Pons (tissue), 1 donor: Measurements from ENCODE around the gene THOC1.
"Not testable (repeated sequence)": the region's sequence is repeated elsewhere in the genome, so short reads cannot be mapped to it uniquely, and the experiment has no call there.

Experiments used
- DNase-seq: peaks from one replicate; pipeline ENCODE4 v3.0.0-alpha.2; 2016; ENCODE audit warnings: low spot score

Gene THOC1

GRCh38 chr18:267688-268552, at the start of gene THOC1:
Gene THOC1, minus strand, starts transcription at chr18:268047. Its CDS starts 28 bp downstream, at chr18:268019.
- peak; percentile 84 for DNase-seq

GRCh38 chr18:317618-318017, 49.8 kb upstream of the THOC1 start:
- DNase-seq, result no peak

- DNase-seq, result no peak
These were observed 48.5 kb upstream of the THOC1 start for GRCh38 chr18:316393-316792.

GRCh38 chr18:313931-314330, 46.1 kb upstream of the THOC1 start:
- DNase-seq, result peak; percentile 55

- DNase-seq, result no peak
These were observed 44.6 kb upstream of the THOC1 start for GRCh38 chr18:312415-312814.

- DNase-seq, result no peak
These were observed 42.2 kb upstream of the THOC1 start for GRCh38 chr18:310042-310441.

- not testable (repeated sequence) for DNase-seq
These were observed 40.2 kb upstream of the THOC1 start for GRCh38 chr18:308086-308485.

- no peak for DNase-seq
These were observed 38.9 kb upstream of the THOC1 start for GRCh38 chr18:306608-307255.

GRCh38 chr18:305003-305501, 37.2 kb upstream of the THOC1 start:
- DNase-seq, result peak; percentile 14

GRCh38 chr18:303607-304006, 35.8 kb upstream of the THOC1 start:
- no peak for DNase-seq

- no peak for DNase-seq
These were observed 35.2 kb upstream of the THOC1 start for GRCh38 chr18:303011-303410.

- no peak for DNase-seq
These were observed 34.2 kb upstream of the THOC1 start for GRCh38 chr18:302097-302496.

GRCh38 chr18:297936-298335, 30.1 kb upstream of the THOC1 start:
- DNase-seq, result no peak

- no peak for DNase-seq
These were observed 28.1 kb upstream of the THOC1 start for GRCh38 chr18:295756-296490.

- DNase-seq, result no peak
These were observed 26.7 kb upstream of the THOC1 start for GRCh38 chr18:294566-294965.

- DNase-seq, result peak; percentile 51
These were observed 25.7 kb upstream of the THOC1 start for GRCh38 chr18:293536-293935.

- no peak for DNase-seq
These were observed 24.4 kb upstream of the THOC1 start for GRCh38 chr18:292271-292670.

GRCh38 chr18:289970-290369, 22.1 kb upstream of the THOC1 start:
- DNase-seq, result not testable (repeated sequence)

- DNase-seq, result no peak
These were observed 21.2 kb upstream of the THOC1 start for GRCh38 chr18:289026-289425.

GRCh38 chr18:286515-287310, 18.9 kb upstream of the THOC1 start:
- DNase-seq, result peak; percentile 67

- no peak for DNase-seq
These were observed 18.0 kb upstream of the THOC1 start for GRCh38 chr18:285817-286216.

- peak; percentile 45 for DNase-seq
These were observed 7.6 kb upstream of the THOC1 start for GRCh38 chr18:275486-275885.
